Activated T-cell treated with anti-CD3 and anti-CD28 coated beads for 48 hours (primary cell): Measurements from ENCODE around the gene DOK5.
A peak's percentile ranks its signal among the peaks of the same experiment; 100 is the strongest.

Source experiments
- DNase-seq: peaks from one replicate; pipeline ENCODE4 v3.0.0-alpha.2; 2020; ENCODE audit warnings: low read depth

DOK5 gene

GRCh38 chr20:54648421-54649142 is 173.2 kb downstream of the DOK5 start:
- DNase-seq = no peak

DNA sequence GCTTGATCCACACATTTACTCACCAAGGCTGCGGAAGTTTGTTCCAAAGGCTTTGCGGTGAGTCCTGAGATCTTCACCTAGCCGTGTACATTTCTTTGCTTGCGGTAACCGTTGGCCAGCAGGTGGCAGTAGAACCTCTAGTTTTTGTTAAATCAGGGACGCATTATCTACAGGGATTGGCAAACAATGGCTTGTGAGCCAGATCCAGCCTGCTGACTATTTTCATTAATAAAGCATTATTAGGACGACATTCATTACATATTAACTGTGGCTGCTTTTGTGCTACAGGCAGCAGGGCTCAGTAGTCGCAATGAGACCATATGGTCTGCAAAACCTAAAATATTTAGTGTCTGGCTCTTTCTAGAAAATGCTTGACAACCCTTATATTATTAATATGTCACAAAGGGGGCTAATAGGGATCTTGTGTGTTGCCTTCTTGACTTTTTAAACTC is 174.1 kb downstream of the DOK5 start:
- peak; percentile 46 for DNase-seq

GRCh38 chr20:54650052-54650719 is 174.8 kb downstream of the DOK5 start:
- DNase-seq = no peak

GRCh38 chr20:54651252-54651651 is 175.9 kb downstream of the DOK5 start:
- no peak for DNase-seq

- DNase-seq = no peak
These were observed 179.1 kb downstream of the DOK5 start for GRCh38 chr20:54654450-54654849.

DNA sequence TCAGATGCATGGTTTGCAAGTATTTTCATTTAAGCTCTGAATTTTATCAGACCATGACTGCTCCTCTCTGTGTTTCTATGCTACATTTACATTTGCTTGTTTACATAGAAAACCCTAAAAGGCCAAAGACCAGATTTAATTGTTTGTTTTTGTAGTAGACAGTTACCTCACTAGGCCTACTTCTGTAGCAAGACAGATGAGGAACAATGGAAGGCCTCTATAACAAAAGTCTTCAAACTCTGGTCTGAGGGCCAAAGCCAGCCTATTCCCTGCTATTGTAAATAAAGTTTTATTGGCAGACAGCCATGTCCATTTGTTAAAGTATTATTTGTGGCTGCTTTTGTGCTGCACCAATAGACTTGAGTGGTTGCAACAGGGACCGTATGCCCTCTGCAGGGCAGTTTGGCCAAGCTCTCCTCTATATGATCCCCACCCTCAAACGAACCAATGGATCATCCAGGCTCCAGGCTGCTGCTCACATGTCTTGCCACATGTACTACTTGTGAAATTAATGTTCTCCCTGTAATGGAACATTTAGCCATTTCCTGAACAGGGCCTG is 182.0 kb downstream of the DOK5 start:
- DNase-seq = no peak

GRCh38 chr20:54658525-54658924 is 183.1 kb downstream of the DOK5 start:
- DNase-seq = no peak

- no peak for DNase-seq
These were observed 185.9 kb downstream of the DOK5 start for GRCh38 chr20:54661265-54661664.

DNA sequence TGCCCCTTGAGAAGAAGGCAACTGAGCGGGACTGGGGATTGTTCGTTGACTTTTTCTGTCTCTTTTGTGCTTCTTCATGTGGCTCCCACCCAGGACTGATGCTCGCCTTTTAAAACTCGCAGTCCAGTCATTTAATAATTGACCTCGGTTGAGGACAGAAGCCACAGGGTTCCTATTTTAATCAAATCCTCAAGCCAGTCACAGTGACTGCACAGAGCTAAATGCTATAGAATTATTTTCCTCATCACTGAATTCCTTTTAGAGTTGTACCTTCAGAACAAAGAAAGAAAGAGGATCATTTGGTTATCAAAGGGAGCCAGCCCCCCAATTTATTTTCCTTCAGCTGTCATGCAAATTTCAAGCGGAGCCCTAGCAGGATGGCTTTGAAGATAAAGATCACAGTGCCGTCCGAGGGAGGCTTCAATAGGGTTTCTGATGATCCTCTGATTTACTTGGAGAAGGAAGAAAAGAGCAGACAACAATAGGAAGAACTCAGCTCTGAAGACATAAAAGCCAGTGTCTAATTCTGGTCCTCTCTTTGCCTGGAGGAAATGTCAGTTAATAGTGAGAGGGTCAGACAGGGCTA is 186.6 kb downstream of the DOK5 start:
- no peak for DNase-seq

DNA sequence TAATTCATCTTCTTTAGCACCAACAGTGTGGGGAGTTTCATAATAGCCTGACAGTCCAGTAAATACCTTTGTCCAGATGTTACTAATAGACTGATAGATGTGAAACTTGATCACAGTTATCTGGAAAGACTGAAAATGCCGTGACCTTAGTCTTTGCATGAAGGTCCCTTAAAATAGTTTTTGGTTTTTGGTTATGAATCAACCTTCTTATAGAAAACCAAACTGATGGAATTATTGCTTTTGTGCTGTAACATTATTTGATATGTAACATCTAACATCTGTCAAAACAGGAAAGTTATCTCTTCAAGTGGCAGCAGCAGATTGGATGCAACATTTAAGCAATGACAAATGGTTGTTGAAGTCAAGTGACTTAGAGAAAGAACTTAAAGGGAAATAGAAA is 190.4 kb downstream of the DOK5 start:
- DNase-seq = no peak

DNA sequence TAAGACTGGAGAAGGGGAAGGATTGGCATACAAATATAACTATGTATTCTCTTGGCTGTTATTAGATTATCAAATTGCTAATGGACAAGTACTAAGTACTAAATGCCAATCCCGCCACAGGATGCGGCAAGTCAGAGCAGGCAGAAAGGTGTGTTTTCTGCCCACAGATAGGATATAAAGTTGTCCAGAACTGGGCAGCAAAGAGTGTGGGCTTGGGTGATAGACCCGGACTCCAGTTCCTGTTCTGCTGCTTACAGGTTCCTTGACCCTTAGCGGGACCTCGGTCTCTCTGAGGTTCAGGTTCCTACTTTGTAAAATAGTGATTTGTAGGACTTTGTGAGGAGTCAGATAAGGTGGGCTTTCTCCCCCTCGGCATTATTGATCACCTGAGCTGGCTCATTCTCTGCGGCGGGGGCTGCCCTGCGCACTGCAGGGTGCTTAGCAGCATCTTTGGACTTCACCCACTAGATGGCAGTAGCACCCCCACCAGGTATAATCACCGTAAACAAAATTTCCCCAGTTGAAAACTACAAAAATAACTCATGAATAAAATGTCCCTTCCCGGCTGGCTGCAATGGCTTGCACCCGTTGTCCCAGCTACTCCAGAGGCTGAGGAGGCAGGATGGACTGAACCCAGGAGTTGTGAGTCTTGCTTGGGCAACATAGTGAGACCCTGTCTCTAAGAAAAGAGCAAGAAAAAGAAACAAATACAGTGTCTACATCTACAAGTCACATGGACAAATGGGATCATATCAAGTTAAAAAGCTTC is 193.1 kb downstream of the DOK5 start:
- DNase-seq = peak; percentile 19

DNA sequence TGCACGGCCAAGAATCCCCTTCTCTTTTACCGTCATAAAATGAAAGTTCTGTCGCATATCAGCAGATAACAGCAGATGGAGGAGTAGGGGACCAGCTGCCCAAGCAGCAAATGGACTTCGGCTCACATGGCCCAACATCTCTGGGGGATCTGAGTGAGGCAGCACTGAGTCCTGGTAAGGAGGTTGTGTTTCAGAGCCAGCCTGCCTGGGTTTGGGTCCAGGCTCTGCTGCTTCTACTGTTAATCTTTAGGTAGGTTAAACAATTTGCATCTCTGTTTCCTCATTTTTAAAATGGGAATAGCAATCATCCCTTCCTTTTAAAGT is 193.6 kb downstream of the DOK5 start:
- DNase-seq = no peak

DNA sequence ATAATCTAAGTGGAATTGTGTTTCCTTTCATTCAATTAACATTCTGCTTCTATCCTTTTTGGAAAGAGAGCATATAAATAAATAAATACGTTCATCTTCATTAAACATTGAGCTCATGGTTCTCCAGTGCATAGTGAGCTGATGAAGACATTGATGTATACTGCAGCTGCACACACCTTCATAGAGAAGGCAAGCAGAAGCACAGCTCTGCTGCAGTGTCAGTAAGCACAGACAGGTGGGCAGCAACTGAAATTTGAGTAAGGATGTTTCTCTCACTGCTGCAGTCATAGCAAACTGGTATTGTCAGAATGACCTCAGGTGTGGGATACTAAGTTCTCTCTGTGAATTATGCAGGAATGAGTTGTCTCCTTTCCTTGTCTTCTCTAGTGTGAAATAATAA is 202.9 kb downstream of the DOK5 start:
- DNase-seq = no peak

DNA sequence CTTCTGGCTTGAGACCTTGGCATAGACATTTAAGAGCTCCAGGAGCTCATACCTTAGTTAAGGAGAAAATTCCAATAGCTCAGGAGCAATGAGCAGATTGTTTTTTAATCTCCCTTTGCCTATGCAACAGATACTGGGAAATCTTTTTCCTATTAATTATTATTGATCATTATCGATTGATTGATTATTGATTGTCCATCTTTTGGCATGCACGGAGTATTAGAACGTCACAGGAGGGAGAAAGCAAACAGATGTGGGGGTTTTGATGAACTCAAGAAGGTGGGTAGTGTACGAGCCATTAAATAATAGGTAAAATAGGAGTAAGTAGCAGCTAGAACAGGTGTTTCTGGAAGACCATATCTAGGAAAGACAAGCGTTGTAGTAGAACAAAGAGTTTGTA is 205.0 kb downstream of the DOK5 start:
- DNase-seq = no peak

- no peak for DNase-seq
These were observed 205.7 kb downstream of the DOK5 start for GRCh38 chr20:54680872-54681619.

DNA sequence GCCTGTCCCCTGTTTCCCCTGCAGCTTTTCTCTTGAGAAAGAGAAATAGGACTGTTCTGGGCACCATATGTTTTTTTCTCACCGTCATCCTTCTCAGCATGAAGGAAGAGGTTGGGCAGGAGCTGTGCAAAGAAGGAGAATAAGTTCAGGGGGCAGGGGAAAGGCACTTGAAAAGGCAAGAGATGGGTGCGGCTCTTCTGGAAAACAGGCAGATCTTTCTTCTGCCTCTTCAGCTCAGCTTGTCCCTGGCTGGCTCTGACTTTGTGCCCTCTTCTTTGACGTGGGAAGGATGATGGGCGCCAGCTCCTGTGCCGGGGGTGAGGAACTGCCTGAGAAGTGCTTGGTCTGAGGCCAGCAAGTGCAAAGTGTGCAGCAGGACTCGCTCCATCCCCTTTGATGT is 206.5 kb downstream of the DOK5 start:
- DNase-seq = no peak

DNA sequence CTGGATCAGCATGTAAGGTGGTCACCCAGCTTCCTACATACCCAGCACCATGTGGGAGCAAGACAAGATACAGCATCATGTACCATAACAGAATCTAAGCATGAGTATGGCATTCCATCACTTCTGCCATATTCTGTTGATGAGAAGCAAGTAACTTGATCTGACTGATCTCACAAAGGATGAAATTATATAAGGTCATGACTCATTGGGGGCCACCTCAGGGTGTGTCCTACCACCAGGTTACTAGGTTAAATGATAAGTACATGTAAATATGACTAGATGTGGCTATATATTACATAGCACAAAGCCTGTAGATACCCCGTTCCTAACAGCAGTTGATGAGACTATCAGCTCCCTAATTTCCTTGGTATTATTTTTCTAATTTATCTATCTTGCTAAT is 213.1 kb downstream of the DOK5 start:
- no peak for DNase-seq

- DNase-seq = no peak
These were observed 214.9 kb downstream of the DOK5 start for GRCh38 chr20:54690323-54690722.

DNA sequence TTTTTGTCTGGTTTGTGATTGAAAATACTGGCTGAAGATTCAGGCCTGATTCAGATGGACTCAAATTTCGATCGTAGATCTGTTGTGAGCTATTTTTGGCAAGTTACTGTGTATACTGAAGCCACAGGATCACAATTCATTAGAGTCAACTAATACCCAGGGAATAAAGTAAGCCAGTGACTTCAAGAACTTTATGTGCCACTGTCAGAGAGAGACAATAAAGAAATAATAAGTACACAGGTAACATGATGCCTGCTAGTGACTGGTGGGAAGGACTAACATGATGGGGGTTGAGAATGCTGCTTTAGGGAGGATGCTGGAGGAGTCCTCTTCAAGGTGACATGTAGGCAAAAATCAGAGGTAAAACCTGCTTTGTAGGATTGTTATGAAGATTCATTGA is 215.9 kb downstream of the DOK5 start:
- no peak for DNase-seq

DNA sequence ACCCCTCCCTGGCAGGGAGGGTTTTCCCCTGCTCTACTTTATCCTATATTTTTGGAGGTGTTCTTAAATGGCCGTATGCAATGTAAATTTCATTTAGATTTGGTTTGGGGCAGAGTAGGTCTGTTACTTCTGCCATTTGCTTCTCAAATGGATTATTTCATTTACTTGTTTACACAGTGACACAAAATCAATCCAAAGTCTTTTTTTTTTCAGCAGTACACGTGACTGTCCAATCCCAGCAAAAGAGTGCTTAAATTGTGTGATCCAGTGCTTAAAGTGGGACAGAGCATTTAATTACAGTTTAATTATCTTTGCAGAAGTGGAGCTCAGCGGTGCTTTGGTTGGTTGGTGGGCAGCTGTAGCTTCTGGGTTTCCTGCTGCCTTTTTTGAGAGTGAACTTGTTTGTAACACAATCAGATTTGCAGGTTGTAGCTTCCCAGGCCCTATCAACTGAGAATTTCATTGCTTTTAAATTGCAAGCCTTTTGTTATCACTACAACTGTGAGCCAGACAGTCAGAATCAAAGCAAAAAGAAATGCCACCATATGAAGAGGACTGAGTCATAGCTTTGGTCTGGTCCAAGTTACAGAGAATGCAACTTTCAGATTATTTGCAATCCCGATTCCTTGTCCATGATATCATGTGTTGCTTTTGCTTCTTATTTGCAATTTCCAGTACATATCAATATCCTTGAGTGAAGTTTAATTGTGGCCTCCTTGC is 216.9 kb downstream of the DOK5 start:
- no peak for DNase-seq

- no peak for DNase-seq
These were observed 219.1 kb downstream of the DOK5 start for GRCh38 chr20:54694516-54694915.
